AG09319 (cell line): ENCODE results near the gene SPRED1.

Source experiments
- DNase-seq: peaks from one replicate; pipeline ENCODE4 v3.0.0-alpha.2; 2010; ENCODE audit warnings: low read depth; ENCODE audit errors: extremely low read depth
- TF ChIP-seq, protein P1 (sequence below): IDR thresholded peaks from 2 replicates; pipeline ENCODE4 v1.5.1; 2011; ENCODE audit warnings: low read depth, mild to moderate bottlenecking, inconsistent platforms, low read length, moderate library complexity

SPRED1 gene

DNA sequence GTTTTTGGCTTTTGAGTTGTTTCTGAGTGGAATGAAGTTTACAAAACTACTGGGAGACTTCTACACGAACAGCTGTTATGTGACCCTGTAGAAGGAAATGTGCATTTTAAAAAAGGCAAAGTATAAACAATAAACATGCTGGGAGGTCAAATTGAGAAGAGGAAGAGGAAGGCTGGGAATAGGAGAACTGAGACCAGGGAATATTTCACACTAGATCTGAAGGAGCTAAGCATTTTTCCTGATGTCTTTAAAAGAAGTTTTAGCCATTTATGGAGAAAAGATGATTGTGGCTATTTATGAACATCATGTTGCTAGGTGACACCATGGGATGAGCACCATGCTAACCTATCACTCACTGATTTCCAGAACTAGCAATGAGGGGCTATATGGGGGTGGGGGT, 125.0 kb downstream of the SPRED1 start:
- DNase-seq: no peak
- TF ChIP-seq, protein P1, sequence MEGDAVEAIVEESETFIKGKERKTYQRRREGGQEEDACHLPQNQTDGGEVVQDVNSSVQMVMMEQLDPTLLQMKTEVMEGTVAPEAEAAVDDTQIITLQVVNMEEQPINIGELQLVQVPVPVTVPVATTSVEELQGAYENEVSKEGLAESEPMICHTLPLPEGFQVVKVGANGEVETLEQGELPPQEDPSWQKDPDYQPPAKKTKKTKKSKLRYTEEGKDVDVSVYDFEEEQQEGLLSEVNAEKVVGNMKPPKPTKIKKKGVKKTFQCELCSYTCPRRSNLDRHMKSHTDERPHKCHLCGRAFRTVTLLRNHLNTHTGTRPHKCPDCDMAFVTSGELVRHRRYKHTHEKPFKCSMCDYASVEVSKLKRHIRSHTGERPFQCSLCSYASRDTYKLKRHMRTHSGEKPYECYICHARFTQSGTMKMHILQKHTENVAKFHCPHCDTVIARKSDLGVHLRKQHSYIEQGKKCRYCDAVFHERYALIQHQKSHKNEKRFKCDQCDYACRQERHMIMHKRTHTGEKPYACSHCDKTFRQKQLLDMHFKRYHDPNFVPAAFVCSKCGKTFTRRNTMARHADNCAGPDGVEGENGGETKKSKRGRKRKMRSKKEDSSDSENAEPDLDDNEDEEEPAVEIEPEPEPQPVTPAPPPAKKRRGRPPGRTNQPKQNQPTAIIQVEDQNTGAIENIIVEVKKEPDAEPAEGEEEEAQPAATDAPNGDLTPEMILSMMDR: no peak

DNA sequence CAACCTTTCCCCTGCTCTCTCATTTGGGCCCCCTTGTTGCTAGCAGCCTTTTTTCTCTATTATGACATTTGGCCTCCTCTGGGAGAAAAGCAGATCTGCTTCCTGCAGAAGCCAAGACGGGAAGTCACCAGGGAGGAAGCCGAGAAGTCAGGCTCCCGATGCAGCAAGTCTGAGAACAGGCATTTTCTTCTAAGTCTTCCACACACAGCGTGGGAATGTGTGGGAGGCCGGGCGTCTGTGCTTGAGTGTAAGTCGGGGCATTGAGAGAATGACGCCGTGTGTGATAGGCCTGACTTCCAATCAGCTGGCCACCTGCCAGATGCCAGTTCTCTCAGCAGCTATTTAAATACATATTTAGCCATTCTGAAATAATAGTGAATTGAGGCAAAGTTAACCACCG, 125.5 kb downstream of the SPRED1 start:
- no peak for DNase-seq
- TF ChIP-seq, protein P1: no peak

DNA sequence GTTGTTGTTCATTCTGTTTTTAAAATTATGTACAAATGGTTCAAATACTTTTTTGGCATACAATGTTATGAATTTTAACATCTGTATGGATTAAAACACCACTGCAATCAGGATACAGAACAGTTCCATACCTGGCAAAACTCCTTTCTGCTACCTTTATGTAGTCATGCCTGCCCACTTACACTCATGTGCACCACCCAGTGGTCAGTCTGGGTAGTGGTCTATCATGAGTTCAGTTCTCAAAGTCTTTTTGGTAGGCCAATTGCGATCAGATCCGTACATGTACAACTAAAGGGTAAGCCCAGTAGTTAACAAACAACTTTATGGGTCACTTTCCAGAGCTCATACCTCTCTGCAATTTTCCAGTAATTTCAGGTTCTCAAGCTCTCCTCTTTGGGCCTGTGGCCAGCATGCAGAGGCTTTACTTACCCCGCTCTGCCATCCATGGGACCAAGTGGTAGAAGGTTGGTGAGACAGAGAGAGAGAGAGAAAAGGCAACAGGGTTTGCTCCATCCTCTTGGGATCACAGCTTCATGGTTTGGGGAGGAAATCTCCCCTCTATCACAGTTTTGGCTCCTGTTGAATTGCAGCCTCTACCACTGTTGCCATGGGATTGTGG, 137.4 kb downstream of the SPRED1 start:
- DNase-seq: peak; percentile 5
- TF ChIP-seq, protein P1: peak; percentile 84

DNA sequence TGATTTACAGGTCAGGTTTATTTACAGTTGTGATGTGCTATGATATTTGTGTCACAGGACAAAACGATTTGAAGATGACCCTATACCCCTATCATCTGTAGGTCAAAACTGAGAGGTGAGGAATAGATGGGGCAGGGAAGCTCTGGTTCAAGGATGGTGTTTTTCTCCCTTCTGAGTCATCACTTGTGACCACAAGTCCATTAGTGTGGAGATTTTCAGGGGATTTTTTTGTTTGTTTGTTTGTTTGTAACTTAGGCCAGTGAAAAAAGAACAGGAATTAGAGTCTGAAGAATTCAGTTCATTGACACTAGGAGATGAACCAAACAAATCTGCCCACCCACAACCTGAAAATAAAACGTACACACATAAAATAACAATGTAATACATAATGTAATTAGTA, 138.6 kb downstream of the SPRED1 start:
- no peak for DNase-seq
- TF ChIP-seq, protein P1: no peak

DNA sequence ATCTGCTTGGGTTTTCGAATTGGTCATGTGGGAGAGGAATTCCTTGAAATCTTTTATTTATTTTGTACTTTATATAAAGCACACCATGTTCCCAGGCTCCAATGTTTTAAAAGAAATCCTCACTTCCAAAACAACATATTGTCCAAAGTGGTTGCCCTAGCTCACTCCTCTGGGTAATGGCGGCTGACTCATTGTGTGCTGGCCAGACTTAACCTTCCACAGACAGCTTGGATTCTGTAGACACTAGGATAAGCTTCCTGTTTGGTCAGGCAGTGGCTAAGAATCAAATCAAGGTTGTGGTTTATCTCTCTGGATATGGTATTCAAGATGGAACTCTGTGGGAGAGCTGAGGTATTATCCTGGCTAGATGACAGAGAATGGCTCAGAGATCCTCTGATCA, 145.5 kb downstream of the SPRED1 start:
- peak; percentile 43 for DNase-seq
- TF ChIP-seq, protein P1: no peak

DNA sequence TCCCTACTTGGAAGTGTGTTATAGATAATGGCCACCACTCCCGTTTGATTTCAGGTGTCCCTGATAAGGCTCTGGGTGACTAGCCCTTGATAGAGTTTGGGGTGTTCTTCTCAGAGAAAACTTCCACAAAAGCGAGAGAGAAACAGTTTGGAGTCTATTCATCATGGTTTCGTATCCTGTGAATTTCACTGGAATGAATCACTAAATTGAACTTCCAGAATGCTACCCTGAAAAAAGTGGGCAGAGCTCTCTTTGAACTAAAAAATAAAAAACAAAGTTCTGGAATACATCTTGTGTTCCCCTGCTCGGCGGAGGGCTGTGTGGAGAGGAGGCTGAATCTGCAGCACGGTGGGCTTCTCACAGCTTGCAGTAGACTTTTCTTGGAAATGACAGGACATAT, 148.5 kb downstream of the SPRED1 start:
- TF ChIP-seq, protein P1: no peak
- no peak for DNase-seq

DNA sequence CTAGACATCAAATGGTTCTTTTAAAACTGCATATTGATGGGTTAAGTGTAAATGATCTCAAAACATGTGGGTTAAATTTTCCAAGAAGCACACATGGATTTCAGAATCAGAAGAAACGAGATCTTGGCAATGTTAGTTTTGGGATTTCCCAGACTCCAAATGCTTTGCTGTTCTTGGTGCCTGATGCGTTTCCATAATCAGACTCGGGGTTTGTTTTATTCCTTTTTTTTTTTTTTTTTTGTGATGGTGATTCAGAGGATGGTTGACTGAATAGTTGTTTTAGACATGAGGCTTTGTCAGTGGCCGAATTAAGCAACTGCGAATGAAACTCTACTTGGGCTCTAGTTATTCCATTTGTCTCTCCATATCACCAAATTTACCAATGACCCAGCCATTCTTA, 149.1 kb downstream of the SPRED1 start:
- DNase-seq: peak; percentile 8
- TF ChIP-seq, protein P1: no peak
